PC-9 (cell line): ENCODE data around the gene ARID5B.

Experiments used
- EZH2 ChIP-seq: fragments of 200-600 bp; sonication (generic); IDR thresholded peaks from 2 replicates; pipeline ENCODE4 v1.8.0; 2017; ENCODE audit warnings: antibody characterized with exemption, low read depth
- TF ChIP-seq, protein P1 (sequence below): fragments of 200-600 bp; sonication (generic); conservative IDR thresholded peaks from 2 replicates; pipeline ENCODE4 v1.6.1; 2017; ENCODE audit warnings: mixed run types, antibody characterized with exemption, mild to moderate bottlenecking, moderate library complexity

DNA sequence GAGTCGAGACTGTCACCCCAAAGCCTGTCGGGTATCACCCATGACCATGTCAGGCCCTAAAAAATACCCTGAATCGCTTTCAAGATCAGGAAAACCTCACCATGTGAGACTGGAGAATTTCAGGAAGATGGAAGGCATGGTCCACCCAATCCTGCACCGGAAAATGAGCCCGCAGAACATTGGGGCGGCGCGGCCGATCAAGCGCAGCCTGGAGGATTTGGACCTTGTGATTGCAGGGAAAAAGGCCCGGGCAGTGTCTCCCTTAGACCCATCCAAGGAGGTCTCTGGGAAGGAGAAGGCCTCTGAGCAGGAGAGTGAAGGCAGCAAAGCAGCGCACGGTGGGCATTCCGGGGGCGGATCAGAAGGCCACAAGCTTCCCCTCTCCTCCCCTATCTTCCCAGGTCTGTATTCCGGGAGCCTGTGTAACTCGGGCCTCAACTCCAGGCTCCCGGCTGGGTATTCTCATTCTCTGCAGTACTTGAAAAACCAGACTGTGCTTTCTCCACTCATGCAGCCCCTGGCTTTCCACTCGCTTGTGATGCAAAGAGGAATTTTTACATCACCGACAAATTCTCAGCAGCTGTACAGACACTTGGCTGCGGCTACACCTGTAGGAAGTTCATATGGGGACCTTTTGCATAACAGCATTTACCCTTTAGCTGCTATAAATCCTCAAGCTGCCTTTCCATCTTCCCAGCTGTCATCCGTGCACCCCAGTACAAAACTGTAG, 191.0 kb downstream of the ARID5B start:
- TF ChIP-seq EZH2: no peak
- TF ChIP-seq, protein P1, sequence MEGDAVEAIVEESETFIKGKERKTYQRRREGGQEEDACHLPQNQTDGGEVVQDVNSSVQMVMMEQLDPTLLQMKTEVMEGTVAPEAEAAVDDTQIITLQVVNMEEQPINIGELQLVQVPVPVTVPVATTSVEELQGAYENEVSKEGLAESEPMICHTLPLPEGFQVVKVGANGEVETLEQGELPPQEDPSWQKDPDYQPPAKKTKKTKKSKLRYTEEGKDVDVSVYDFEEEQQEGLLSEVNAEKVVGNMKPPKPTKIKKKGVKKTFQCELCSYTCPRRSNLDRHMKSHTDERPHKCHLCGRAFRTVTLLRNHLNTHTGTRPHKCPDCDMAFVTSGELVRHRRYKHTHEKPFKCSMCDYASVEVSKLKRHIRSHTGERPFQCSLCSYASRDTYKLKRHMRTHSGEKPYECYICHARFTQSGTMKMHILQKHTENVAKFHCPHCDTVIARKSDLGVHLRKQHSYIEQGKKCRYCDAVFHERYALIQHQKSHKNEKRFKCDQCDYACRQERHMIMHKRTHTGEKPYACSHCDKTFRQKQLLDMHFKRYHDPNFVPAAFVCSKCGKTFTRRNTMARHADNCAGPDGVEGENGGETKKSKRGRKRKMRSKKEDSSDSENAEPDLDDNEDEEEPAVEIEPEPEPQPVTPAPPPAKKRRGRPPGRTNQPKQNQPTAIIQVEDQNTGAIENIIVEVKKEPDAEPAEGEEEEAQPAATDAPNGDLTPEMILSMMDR: no peak
